Gastrocnemius medialis (tissue), 4 donors: ENCODE measurements around the gene MX1. TPM values are rescaled to one million over a fixed set of nuclear protein-coding genes. Genes with fewer than 3 reads are reported as not detected.

Experiments used
- ATAC-seq, 2 donors: fragments of 150-250 bp; one replicate each; pipeline ENCODE4 v1.9.1; 2016
- DNase-seq, 2 donors: peaks; one replicate each; pipeline ENCODE4 v3.0.0-alpha.2; 2019
- H3K27ac ChIP-seq, 4 donors: fragments of 200-600 bp; sonication (generic); 1 replicate in 1 of 4; 2 replicates in 3 of 4; pipeline ENCODE4 v1.5.1; 2016 to 2018; ENCODE audit warnings: mild to moderate bottlenecking in 2 of 4, moderate library complexity in 1 of 4
- H3K27me3 ChIP-seq, 3 donors: fragments of 200-600 bp; sonication (generic) in 2 of 3; 1 replicate in 1 of 3; 2 replicates in 2 of 3; pipeline versions ENCODE4 v1.5.1 to v1.6.0; 2016 to 2019; ENCODE audit warnings: mild to moderate bottlenecking in 1 of 3, moderate library complexity in 1 of 3
- H3K36me3 ChIP-seq, 2 donors: fragments of 200-600 bp; sonication (generic) in 1 of 2; one replicate each; pipeline ENCODE4 v1.5.1; 2017 to 2018
- H3K4me1 ChIP-seq, 2 donors: fragments of 200-600 bp; sonication (generic) in 1 of 2; one replicate each; pipeline ENCODE4 v1.5.1; 2016 to 2017; ENCODE audit warnings: mild to moderate bottlenecking in 2 of 2
- H3K4me3 ChIP-seq, 4 donors: fragments of 200-600 bp; sonication (generic) in 3 of 4; 1 replicate in 1 of 4; 2 replicates in 3 of 4; pipeline ENCODE4 v1.5.1; 2016 to 2019; ENCODE audit warnings: mild to moderate bottlenecking in 2 of 4
- H3K9me3 ChIP-seq, 3 donors: fragments of 200-600 bp; sonication (generic) in 2 of 3; 1 replicate in 1 of 3; 2 replicates in 2 of 3; pipeline ENCODE4 v1.5.1; 2016 to 2019
- POLR2A ChIP-seq, 2 donors: fragments of 450-650 bp; IDR thresholded peaks; one replicate each; pipeline ENCODE4 v1.6.1; 2017; ENCODE audit warnings: antibody characterized with exemption in 2 of 2, mild to moderate bottlenecking in 2 of 2, moderate library complexity in 2 of 2
- in situ Hi-C, 4 donors: fragments of 200-750 bp; cut with MboI; loops; one replicate each; pipeline versions ENCODE4 v1.15.0 to v1.8.0; 2017; ENCODE audit warnings: low sequenced_read_pairs in 4 of 4
- intact Hi-C: fragments of 100-400 bp; cut with DNase I; formaldehyde crosslinking; loops from one replicate; pipeline ENCODE4 v1.15.1; 2023; ENCODE audit warnings: low total_unique reads
- total RNA-seq, 4 donors: library from RNA; depleted of rRNA; stranded (reverse); fragments of >200 nt; gene quantifications; one replicate each; pipeline versions ENCODE4 v1.1.0 to v1.2.3, GENCODE V29; 2016
- TF ChIP-seq, protein P1 (sequence below), 5 experiments: fragments of 450-650 bp in 3 of 5; fragments of 200-600 bp in 2 of 5; sonication (generic) in 2 of 5; IDR thresholded peaks in 4 of 5; conservative IDR thresholded peaks in 1 of 5; 1 replicate in 4 of 5; 2 replicates in 1 of 5; pipeline ENCODE4 v1.5.1; 2016 to 2019; ENCODE audit warnings: antibody characterized with exemption in 5 of 5, mild to moderate bottlenecking in 3 of 5, moderate library complexity in 3 of 5

Gene MX1
- total RNA-seq, 4 donors from 2014 or later = 2.5 to 10.0 (median 5.7) TPM

DNA sequence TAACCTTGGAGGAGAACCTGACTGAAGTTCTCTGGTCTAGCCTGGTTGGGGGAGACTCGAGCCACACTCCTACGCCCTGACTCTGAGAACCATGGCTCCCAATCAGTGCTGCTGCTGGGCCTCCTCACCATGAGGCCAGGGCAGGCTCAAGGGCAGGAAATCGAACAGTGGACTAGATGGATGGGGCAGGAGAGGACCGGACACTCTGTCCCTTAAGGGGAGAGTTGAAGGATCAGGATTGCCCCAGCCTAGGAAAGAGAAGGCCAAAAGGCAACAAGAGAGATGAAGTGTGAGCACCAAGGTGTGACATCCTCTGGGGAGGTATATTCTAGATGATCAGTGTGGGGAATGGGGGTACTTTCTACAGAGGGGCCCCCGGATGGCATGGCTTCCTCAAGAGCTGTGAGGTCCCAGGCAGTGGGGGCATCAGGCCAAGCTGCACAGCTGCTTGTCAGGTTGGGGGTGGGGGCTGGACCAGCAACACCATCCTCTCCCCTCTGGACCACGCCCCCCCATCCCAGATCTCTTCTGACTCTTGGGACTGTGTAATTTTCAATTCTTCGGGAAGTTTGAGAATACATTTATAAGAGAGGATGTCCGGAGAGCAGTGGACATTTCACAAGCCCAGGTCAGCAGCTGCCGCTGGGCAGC is 34.0 kb downstream of the MX1 start:
- no peaks in the 10 kb centered on the region for H3K36me3 ChIP-seq
- in situ Hi-C loops = loop anchor here in 3 of 4 donors (10.0 to 25.0 kb wide), 3 partner anchors 148 to 348 kb away; partner anchors contain the start of gene FAM3B (in 1 of the 3)
- ATAC-seq = no peak

DNA sequence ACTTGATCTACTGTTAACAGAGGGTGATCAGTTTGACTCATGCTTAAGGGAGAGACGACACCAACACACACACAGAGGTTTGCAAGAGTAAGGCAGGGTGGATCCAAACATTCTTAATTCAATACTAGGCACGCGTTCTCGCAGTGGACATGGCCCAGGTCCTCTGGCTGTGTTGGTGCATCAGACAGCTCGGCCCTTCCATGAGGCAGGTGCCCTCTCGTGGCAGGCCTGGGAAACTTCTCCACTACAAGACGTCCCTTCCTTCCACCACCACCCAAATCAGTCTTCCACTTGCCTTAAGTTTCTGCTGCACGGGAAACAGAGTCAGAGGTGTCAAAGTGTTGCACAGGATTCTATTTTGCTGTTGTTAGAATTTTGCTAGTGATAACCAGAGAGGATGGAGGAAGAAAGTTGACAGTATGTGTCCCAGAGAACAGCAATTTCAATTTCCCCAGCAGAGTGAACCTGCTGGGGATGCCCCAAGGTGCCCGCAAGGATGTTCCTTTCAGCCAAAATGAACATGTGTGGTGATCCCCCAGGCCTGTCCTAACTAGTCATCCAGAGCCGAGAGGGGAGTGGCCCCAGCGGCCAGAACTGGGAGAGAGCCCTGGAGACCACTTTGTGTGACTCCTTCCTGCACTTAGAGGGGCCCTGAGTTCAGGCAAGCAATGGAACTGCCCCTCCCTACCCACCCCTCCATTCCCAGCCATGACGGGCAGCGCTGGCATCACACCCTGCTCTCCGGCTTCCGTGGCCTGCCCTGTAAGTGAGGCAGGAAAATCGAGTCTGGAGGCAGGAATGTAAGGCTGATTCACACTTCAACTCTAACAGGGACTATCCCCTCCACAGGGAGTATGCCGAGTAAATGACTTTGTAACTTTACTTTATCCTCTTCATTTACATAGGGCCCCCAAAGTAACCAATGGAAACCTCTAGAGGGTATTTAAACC is 34.8 kb downstream of the MX1 start:
- intact Hi-C loops (loop anchor here (1.0 to 2.0 kb wide), 2 partner anchors 178 to 338 kb away; no protein-coding TSS in a partner anchor), in situ Hi-C loops (loop anchor here in 3 of 4 donors (25.0 kb wide), 2 partner anchors 149 to 349 kb away; partner anchors contain the start of gene FAM3B (in 1 of the 3))
- Histone ChIP-seq H3K4me1 (no peaks in the 10 kb centered on the region), H3K4me3 (no peak overlapping the region), H3K9me3 (no peaks in the 10 kb centered on the region), H3K27me3 (peaks cover 0 to 4% (median 0%) of the 10 kb centered on the region in 3 donors), H3K27ac (no peak overlapping the region), H3K36me3 (no peaks in the 10 kb centered on the region)
- TF ChIP-seq, protein P1, sequence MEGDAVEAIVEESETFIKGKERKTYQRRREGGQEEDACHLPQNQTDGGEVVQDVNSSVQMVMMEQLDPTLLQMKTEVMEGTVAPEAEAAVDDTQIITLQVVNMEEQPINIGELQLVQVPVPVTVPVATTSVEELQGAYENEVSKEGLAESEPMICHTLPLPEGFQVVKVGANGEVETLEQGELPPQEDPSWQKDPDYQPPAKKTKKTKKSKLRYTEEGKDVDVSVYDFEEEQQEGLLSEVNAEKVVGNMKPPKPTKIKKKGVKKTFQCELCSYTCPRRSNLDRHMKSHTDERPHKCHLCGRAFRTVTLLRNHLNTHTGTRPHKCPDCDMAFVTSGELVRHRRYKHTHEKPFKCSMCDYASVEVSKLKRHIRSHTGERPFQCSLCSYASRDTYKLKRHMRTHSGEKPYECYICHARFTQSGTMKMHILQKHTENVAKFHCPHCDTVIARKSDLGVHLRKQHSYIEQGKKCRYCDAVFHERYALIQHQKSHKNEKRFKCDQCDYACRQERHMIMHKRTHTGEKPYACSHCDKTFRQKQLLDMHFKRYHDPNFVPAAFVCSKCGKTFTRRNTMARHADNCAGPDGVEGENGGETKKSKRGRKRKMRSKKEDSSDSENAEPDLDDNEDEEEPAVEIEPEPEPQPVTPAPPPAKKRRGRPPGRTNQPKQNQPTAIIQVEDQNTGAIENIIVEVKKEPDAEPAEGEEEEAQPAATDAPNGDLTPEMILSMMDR (IDR thresholded peaks at IDR 0.05 in 4 of 5, conservative IDR thresholded peaks at IDR 0.05 in 1 of 5) = peak; percentile 40 to 73 (median 64)
- no peak for TF ChIP-seq POLR2A (IDR thresholded peaks at IDR 0.05)
- DNase-seq (peak; percentile 34), ATAC-seq (peak; percentile 45 to 66)

More for the DNA sequence above, 34.0 kb downstream of the MX1 start:
- H3K4me3 ChIP-seq = no peak overlapping the region
- H3K4me1 ChIP-seq = no peaks in the 10 kb centered on the region
- H3K27ac ChIP-seq = no peak overlapping the region
- TF ChIP-seq POLR2A (IDR thresholded peaks at IDR 0.05) = no peak
- TF ChIP-seq, protein P1 (IDR thresholded peaks at IDR 0.05 in 4 of 5, conservative IDR thresholded peaks at IDR 0.05 in 1 of 5) = no peak
- no peaks in the 10 kb centered on the region for H3K9me3 ChIP-seq
- DNase-seq = no peak
- peaks cover 0 to 4% (median 0%) of the 10 kb centered on the region in 3 donors for H3K27me3 ChIP-seq
- intact Hi-C loops = loop anchor here (1.0 to 2.0 kb wide), 2 partner anchors 177 to 337 kb away; no protein-coding TSS in a partner anchor

DNA sequence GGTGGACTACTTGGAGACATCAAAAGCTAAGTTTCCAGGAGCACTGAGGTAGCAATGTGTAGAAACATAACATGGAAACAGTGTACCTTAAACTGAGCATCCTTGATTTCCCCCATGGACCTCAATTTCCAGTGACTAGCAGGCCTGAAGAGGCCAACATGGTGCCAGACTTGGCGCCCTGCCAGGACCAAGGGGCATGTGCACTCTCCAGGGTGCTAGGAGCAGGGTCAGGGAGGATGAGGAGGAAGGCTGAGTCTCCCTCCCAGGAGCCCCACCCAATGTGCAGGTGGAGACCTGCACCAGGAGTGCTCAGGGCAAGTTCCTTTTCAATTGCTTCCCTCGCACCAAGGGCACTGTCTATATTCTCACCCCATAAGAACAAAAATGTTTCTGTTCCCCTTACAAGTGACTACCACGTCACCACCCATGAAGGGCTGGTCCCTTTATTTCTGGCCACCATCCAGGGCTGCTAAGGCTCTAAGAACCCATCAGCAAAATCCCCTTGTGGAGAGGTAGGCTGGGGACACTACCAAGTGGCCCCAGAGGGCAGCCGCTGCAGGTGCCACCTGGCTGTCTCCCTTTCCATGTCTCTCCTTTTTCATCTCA is 39.2 kb downstream of the MX1 start:
- peaks cover 0 to 13% (median 0%) of the 10 kb centered on the region in 3 donors for H3K27me3 ChIP-seq
- H3K36me3 ChIP-seq = no peaks in the 10 kb centered on the region
- DNase-seq (no peak), ATAC-seq (no peak)
- H3K27ac ChIP-seq = no peak overlapping the region
- H3K4me1 ChIP-seq = no peaks in the 10 kb centered on the region
- TF ChIP-seq, protein P1 (IDR thresholded peaks at IDR 0.05 in 4 of 5, conservative IDR thresholded peaks at IDR 0.05 in 1 of 5) = no peak
- TF ChIP-seq POLR2A (IDR thresholded peaks at IDR 0.05) = no peak
- in situ Hi-C loops (loop anchor here in 3 of 4 donors (25.0 kb wide), 2 partner anchors 153 to 353 kb away; partner anchors contain the start of gene FAM3B (in 1 of the 3)), intact Hi-C loops (no loop called here)
- H3K4me3 ChIP-seq = no peak overlapping the region
- no peaks in the 10 kb centered on the region for H3K9me3 ChIP-seq

DNA sequence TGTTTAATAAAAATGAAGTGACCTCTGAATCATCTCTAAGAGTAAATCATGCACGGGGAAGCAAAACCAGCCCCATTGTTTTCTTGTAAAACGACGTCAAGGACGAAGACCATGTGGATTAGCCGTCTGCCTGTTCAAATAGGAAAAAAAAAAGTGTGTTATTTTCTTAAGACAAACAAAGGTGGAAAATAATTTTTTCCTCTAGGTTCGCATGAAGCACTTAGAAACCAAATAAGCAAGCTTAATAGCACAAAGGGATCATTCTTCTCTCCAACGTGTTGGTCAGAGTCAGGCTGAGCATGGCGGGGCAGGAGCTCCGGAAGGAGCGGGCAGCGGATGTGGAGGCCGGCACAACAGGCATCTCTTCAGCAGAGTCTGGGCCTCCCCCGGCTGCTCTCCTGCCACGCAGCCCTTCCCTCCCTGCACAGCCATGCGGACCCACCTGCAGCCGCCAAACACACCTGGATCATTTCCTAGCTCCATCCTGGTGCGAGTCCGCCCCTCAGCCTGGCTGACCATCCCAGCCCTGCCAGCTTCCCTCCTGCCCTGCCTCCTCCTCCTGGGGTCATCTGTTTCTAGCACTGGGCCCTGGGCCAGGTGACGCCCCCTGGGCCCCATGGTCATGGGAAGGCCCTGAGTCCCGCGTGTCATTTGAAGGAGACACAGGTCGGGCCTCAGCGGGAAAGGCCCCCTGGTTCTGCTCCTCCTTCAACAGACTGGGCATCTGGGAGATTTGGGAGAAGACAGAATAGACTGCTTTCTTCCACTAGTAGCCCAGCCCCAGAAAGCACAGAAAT is 40.2 kb downstream of the MX1 start:
- H3K27me3 ChIP-seq = peaks cover 0 to 15% (median 0%) of the 10 kb centered on the region in 3 donors
- no peaks in the 10 kb centered on the region for H3K9me3 ChIP-seq
- intact Hi-C loops = no loop called here
- no peak overlapping the region for H3K4me3 ChIP-seq
- H3K4me1 ChIP-seq = no peaks in the 10 kb centered on the region
- ATAC-seq = no peak
- H3K36me3 ChIP-seq = no peaks in the 10 kb centered on the region
- no peak overlapping the region for H3K27ac ChIP-seq
- no peak for DNase-seq
- in situ Hi-C loops = loop anchor here in 3 of 4 donors (25.0 kb wide), 2 partner anchors 154 to 354 kb away; partner anchors contain the start of gene FAM3B (in 1 of the 3)
- TF ChIP-seq POLR2A (IDR thresholded peaks at IDR 0.05) = no peak
- TF ChIP-seq, protein P1 (IDR thresholded peaks at IDR 0.05 in 4 of 5, conservative IDR thresholded peaks at IDR 0.05 in 1 of 5) = no peak
